KBM-7 (cell line): Measurements from ENCODE around the gene ZMAT2.
"Not testable (repeated sequence)": the region's sequence is repeated elsewhere in the genome, so short reads cannot be mapped to it uniquely, and the experiment has no call there.

ENCODE experiments used
- DNase-seq: peaks from one replicate; pipeline ENCODE4 v3.0.0-alpha.2; 2015
- in situ Hi-C: fragments of 300-500 bp; cut with MboI; formaldehyde crosslinking; loops from 2 replicates; pipeline ENCODE4 v1.14.3; 2020; ENCODE audit warnings: low sequenced_read_pairs, low pct_unique_long_range_greater_than_20kb, mixed read lengths

Gene ZMAT2

GRCh38 chr5:140700177-140701144 is at the start of gene ZMAT2:
Gene ZMAT2 (plus strand): TSS chr5:140700447. CDS start chr5:140700461, 14 bp downstream.
- in situ Hi-C loops, result loop anchor here (25.0 kb wide), 1 partner anchor 463 kb away; no protein-coding TSS in a partner anchor
- peak; percentile 95 for DNase-seq

- in situ Hi-C loops, result no loop called here
- no peak for DNase-seq
These were observed 41.4 kb upstream of the ZMAT2 start for GRCh38 chr5:140658870-140659269.

GRCh38 chr5:140660371-140660770 is 39.9 kb upstream of the ZMAT2 start:
- in situ Hi-C loops, DNase-seq: not testable (repeated sequence)

- no peak for DNase-seq
- in situ Hi-C loops, result no loop called here
These were observed 36.3 kb upstream of the ZMAT2 start for GRCh38 chr5:140664030-140664358.

- DNase-seq, result peak; percentile 97
- in situ Hi-C loops, result no loop called here
These were observed 35.7 kb upstream of the ZMAT2 start, which contains the start of gene WDR55 for GRCh38 chr5:140664359-140665119. Gene WDR55 (plus strand): TSS chr5:140664904. CDS start chr5:140664913, 9 bp downstream.

- in situ Hi-C loops, result not testable (repeated sequence)
These were observed 29.2 kb upstream of the ZMAT2 start for GRCh38 chr5:140671035-140671434.

GRCh38 chr5:140671472-140672125 is 28.6 kb upstream of the ZMAT2 start:
- in situ Hi-C loops, result no loop called here
- DNase-seq, result no peak

More at GRCh38 chr5:140671035-140671434, 29.2 kb upstream of the ZMAT2 start:
- not testable (repeated sequence) for DNase-seq

DNA sequence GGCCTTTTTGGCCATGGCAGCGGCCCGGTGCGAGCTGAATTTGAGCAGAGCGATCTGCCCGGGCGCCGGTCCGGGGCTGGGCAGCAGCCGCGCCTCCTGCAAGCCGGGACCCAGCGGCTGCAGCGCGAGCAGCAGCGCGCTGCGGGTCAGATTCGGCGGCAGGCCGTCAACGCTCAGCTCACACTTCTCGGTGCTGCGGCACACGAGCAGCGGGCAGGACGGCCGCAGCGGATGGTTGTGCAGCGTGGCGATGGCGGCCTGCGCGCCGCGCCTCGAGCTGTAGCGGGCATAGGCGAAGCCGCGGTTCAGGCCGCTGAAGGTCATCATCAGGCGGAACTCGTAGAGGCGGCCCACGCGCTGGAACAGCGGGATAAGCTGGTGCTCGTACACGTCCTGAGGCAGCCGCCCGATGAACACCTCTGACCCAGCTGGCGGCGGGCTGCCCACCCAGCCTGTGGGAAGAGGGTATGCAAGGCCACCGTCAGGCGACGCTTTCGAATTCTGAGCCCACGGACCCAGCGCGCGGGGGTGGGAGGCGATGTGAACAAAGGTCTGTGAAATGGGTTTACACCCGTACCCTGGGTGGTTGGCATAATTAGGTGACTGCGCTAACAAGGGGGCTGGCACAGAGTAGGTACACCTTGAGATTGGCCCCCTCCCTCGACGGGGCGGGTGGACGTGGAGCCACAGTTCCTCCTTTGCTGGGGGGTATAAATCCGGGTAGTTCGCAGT is 27.6 kb upstream of the ZMAT2 start:
- in situ Hi-C loops, result no loop called here
- no peak for DNase-seq

GRCh38 chr5:140673187-140673976 is 26.9 kb upstream of the ZMAT2 start, which contains the start of gene DND1:
Gene DND1 (minus strand): TSS chr5:140673576. CDS start chr5:140673542, 34 bp downstream.
- in situ Hi-C loops, result no loop called here
- DNase-seq, result no peak

GRCh38 chr5:140674211-140674610 is 26.0 kb upstream of the ZMAT2 start:
- in situ Hi-C loops, result no loop called here
- DNase-seq, result no peak

- in situ Hi-C loops, result no loop called here
- DNase-seq, result no peak
These were observed 25.6 kb upstream of the ZMAT2 start for GRCh38 chr5:140674629-140675028.

DNA sequence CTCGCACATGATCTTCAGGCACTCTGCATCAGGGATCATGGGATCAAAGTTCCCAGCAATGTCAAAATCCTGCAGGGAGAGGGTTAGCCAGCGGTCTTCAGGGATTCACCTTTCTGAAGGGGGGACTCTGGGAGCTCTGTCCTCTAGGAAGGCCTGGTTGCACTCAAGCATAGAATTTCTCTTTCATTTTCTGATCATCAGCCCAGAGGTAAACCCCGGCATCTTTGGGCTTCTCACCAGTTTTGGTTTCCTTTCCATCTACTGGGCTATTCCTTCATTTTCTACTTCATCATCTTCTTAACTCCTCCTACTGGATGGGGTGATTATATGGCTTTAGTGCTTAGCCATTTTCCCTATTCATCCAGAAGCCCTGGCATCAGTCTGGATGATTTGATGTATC is 22.3 kb upstream of the ZMAT2 start:
- in situ Hi-C loops, result no loop called here
- no peak for DNase-seq

GRCh38 chr5:140678993-140679392 is 21.3 kb upstream of the ZMAT2 start:
- in situ Hi-C loops, result no loop called here

DNA sequence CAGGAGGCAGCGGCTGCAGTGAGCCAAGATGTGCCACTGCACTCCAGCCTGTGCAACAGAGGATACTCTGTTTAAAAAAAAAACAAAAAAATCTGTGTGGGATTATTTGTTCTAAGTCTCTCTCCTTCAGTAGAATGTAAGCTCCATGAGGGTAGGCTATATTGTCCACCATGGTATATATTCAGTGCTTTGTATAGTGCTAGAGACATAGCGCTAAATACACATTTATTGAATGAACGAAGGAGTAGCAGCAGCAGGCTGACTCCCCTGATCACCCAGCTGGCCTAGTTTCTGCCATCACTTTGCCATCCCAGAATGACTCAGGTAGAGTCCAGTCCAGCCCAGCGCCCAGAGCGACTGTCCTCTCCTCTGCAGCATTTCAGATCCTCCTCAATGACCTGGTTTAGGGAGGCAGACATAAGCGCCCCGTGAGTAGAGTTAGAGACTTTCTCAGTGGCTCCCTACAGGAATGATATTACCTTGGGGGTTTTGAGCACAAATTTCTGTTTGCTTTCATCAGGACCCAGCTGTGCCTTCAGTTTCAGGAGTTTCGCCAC is 9.8 kb upstream of the ZMAT2 start:
- no peak for DNase-seq
- in situ Hi-C loops, result no loop called here

More at GRCh38 chr5:140678993-140679392, 21.3 kb upstream of the ZMAT2 start:
- DNase-seq, result no peak

- in situ Hi-C loops, result no loop called here
- peak; percentile 96 for DNase-seq
These were observed 9.0 kb upstream of the ZMAT2 start, which contains the start of the genes HARS1 and HARS2 for GRCh38 chr5:140690941-140691924. Gene HARS1 (minus strand): TSS chr5:140691370. CDS start chr5:140691304, 66 bp downstream. Gene HARS2 (plus strand): TSS chr5:140691455. CDS start chr5:140691649, 194 bp downstream.

DNA sequence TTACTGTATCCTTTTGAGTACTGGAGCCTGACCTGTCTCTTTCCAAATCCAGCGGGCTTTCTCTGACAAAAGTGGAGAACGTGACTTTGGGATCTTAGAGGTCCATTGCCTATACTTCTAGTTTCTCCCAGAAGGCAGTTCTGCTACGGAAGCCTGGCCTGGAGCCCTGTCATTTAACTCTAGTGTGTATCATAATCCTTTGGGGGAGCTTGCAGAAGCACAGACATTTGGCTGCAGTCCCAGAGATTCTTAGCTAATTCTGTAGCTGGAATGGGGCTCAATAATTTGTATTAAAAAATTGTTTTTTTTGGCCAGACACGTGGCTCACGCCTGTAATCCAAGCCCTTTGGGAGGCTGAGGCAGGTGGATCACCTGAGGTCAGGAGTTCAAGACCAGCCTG is 6.0 kb upstream of the ZMAT2 start:
- in situ Hi-C loops, result no loop called here
- no peak for DNase-seq
